Lung (tissue), 12 donors: ENCODE measurements around the gene CBL. TPM values are rescaled to one million over a fixed set of nuclear protein-coding genes. Genes with fewer than 3 reads are reported as not detected.
"Not testable (repeated sequence)": the region's sequence is repeated elsewhere in the genome, so short reads cannot be mapped to it uniquely, and the experiment has no call there.

Source experiments
- ATAC-seq: fragments of 200-7000 bp; cut with Tn5 transposase; one replicate; pipeline ENCODE4 v1.9.1; 2020; ENCODE audit warnings: moderate number of reproducible peaks; ENCODE audit not compliant: insufficient read depth, low FRiP score
- DNase-seq, 3 donors: peaks; one replicate each; pipeline ENCODE4 v3.0.0-alpha.2; 2013 to 2017
- H3K27ac ChIP-seq, 2 donors: one replicate each; pipeline ENCODE4 v1.5.1; 2013; ENCODE audit warnings: mild to moderate bottlenecking in 2 of 2, moderate library complexity in 2 of 2, control low read depth in 1 of 2, inconsistent platforms in 1 of 2, low read depth in 1 of 2, low read length in 1 of 2
- H3K27me3 ChIP-seq, 3 donors: one replicate each; pipeline ENCODE4 v1.5.1; 2013; ENCODE audit warnings: low read length in 2 of 3; ENCODE audit not compliant: control insufficient read depth in 3 of 3, insufficient read depth in 3 of 3
- H3K36me3 ChIP-seq, 4 donors: one replicate each; pipeline ENCODE4 v1.5.1; 2013; ENCODE audit warnings: low read length in 4 of 4, mild to moderate bottlenecking in 1 of 4, moderate library complexity in 1 of 4; ENCODE audit not compliant: control insufficient read depth in 4 of 4, insufficient read depth in 4 of 4
- H3K4me1 ChIP-seq, 5 donors: one replicate each; pipeline ENCODE4 v1.5.1; 2013; ENCODE audit warnings: low read length in 5 of 5, mild to moderate bottlenecking in 2 of 5, moderate library complexity in 1 of 5; ENCODE audit not compliant: control insufficient read depth in 5 of 5, insufficient read depth in 5 of 5
- H3K4me3 ChIP-seq: one replicate; pipeline ENCODE4 v1.5.1; 2013; ENCODE audit warnings: mild to moderate bottlenecking, control low read depth, moderate library complexity
- H3K9ac ChIP-seq, 2 donors: one replicate each; pipeline ENCODE4 v1.5.1; 2013; ENCODE audit warnings: low read length in 2 of 2, control low read depth in 1 of 2; ENCODE audit not compliant: insufficient read depth in 1 of 2
- H3K9me3 ChIP-seq, 4 donors: one replicate each; pipeline ENCODE4 v1.5.1; 2013; ENCODE audit warnings: low read length in 3 of 4, mild to moderate bottlenecking in 1 of 4, moderate library complexity in 1 of 4; ENCODE audit not compliant: control insufficient read depth in 4 of 4, insufficient read depth in 3 of 4
- WGBS, 2 donors: extraction: QIAGEN DNeasy Blood & Tissue Kit; methylation state at CpG; one replicate each; pipeline ENCODE4 v1.1.7; 2013; 5-methylcytosine and 5-hydroxymethylcytosine counted together
- polyA plus RNA-seq, 2 donors: library from polyadenylated mRNA; stranded (reverse); fragments of 200-250 nt; gene quantifications; one replicate each; pipeline ENCODE4 v1.2.1, GENCODE V29; 2013
- total RNA-seq, 2 donors: library from RNA; depleted of rRNA in 1 of 2; stranded (reverse); fragments of >200 nt in 1 of 2; gene quantifications; one replicate each; pipeline ENCODE4 v1.2.1, GENCODE V29; 2014 to 2021
- TF ChIP-seq, protein P1 (sequence below): IDR thresholded peaks from 2 replicates; pipeline ENCODE4 v1.5.1; 2012; ENCODE audit warnings: mild to moderate bottlenecking; ENCODE audit errors: control extremely low read depth, extremely low read depth
- donor health status: control.
- donor health status: control.
- donor health status: Bipolar disorder and iron deficiency.
- donor health status: healthy.
- donor health status: DM: yes; HTN: yes; CAD: no.

The CBL gene
- total and polyA plus RNA-seq, 4 donors = 8.7 to 25.1 (median 16.1) TPM

DNA sequence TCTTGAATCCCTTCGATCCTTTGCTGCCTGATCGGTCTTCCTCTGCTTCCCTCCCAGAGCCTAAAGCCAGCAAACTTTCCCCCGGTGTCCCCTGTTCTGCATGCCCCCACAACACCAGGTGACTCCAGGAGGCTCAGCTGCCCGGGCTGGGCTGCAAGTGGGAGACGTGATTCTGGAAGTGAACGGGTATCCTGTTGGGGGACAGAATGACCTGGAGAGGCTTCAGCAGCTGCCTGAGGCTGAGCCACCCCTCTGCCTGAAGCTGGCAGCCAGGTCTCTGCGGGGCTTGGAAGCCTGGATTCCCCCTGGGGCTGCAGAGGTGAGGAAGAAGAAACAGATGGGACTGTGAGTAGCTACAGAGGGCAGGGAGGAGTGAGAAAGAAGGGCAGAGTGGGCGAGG, 17.3 kb upstream of the CBL start:
- H3K9me3 ChIP-seq = no peaks in the 10 kb centered on the region
- TF ChIP-seq, protein P1, sequence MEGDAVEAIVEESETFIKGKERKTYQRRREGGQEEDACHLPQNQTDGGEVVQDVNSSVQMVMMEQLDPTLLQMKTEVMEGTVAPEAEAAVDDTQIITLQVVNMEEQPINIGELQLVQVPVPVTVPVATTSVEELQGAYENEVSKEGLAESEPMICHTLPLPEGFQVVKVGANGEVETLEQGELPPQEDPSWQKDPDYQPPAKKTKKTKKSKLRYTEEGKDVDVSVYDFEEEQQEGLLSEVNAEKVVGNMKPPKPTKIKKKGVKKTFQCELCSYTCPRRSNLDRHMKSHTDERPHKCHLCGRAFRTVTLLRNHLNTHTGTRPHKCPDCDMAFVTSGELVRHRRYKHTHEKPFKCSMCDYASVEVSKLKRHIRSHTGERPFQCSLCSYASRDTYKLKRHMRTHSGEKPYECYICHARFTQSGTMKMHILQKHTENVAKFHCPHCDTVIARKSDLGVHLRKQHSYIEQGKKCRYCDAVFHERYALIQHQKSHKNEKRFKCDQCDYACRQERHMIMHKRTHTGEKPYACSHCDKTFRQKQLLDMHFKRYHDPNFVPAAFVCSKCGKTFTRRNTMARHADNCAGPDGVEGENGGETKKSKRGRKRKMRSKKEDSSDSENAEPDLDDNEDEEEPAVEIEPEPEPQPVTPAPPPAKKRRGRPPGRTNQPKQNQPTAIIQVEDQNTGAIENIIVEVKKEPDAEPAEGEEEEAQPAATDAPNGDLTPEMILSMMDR = no peak
- WGBS, 2 donors = 84 to 88% methylated on average over 8 of the region's 8 CpGs
- H3K27me3 ChIP-seq = no peaks in the 10 kb centered on the region
- no peak overlapping the region for H3K4me3 ChIP-seq
- no peaks in the 10 kb centered on the region for H3K36me3 ChIP-seq
- H3K4me1 ChIP-seq = no peaks in the 10 kb centered on the region
- no peak overlapping the region for H3K9ac ChIP-seq
- no peak for DNase-seq
- no peak overlapping the region for H3K27ac ChIP-seq
- ATAC-seq = no peak

DNA sequence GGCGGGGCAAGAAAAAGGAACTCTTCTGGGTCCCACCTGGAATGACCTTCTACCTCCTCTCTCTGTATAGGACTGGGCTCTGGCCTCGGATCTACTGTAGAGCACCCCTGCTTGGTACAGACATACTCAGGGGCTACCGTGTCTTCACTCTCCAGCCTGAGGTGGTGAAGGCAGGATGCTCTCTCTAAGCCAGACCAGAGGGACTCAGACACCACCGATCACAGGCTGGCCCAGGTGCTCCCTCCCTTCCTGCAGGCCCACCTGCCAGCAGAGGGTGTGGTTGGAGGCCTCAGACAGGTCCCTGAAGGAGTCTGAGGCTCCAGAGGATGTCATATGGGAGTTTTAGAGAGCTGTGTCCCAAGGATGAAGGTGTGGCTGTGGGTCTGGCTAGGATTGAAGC, 16.7 kb upstream of the CBL start:
- no peaks in the 10 kb centered on the region for H3K9me3 ChIP-seq
- H3K36me3 ChIP-seq = no peaks in the 10 kb centered on the region
- no peak overlapping the region for H3K4me3 ChIP-seq
- H3K4me1 ChIP-seq = no peaks in the 10 kb centered on the region
- TF ChIP-seq, protein P1 = no peak
- WGBS, 2 donors = 86 to 89% methylated on average over 4 of the region's 4 CpGs
- DNase-seq (no peak), ATAC-seq (no peak)
- H3K27ac ChIP-seq = no peak overlapping the region
- H3K9ac ChIP-seq = no peak overlapping the region
- H3K27me3 ChIP-seq = no peaks in the 10 kb centered on the region

DNA sequence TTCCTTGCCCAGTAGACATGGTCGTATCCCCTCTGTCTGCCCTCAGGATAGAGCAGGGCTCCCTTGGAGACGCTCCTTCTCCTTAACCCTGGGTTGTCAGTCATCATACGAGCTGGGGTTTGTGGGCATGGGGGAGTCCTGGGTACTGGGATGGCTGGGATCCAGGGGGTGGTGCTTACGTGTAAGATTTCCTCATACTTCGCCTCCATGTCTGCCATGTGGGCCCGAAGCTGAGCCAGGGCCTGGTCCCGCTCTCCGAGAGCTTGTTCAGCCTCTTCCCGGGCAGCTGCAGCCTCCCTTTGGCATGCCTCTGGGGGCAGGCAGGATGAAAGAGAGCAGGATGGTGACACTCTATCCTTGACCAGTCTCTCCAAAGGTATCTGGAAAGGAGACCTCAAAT, 15.6 kb upstream of the CBL start:
- no peak for DNase-seq
- TF ChIP-seq, protein P1 = no peak

DNA sequence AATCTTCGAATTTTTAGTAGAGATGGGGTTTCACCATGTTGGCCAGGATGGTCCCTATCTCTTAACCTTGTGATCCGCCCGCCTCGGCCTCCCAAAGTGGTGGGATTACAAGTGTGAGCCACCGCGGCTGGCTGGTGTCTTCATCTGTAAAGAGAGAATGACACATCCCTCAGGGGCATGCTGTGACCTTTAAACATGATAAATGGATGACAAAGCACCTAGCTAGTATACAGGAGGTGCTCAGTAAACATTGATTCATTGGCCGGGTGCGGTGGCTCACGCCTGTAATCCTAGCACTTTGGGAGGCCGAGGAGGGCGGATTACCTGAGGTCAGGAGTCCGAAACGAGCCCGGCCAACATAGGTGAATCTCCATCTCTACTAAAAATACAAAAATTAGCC, 14.9 kb upstream of the CBL start:
- not testable (repeated sequence) for ATAC-seq

More for the DNA sequence above, 15.6 kb upstream of the CBL start:
- no peaks in the 10 kb centered on the region for H3K27me3 ChIP-seq
- ATAC-seq = no peak
- H3K9ac ChIP-seq = no peak overlapping the region
- no peak overlapping the region for H3K4me3 ChIP-seq
- no peak overlapping the region for H3K27ac ChIP-seq
- 78% methylated on average over 9 of the region's 9 CpGs for WGBS, 2 donors
- H3K9me3 ChIP-seq = no peaks in the 10 kb centered on the region
- H3K4me1 ChIP-seq = no peaks in the 10 kb centered on the region
- H3K36me3 ChIP-seq = no peaks in the 10 kb centered on the region

More for the DNA sequence above, 14.9 kb upstream of the CBL start:
- H3K27me3 ChIP-seq, DNase-seq, H3K27ac ChIP-seq, H3K9me3 ChIP-seq, H3K4me3 ChIP-seq, H3K4me1 ChIP-seq, H3K36me3 ChIP-seq, H3K9ac ChIP-seq: not testable (repeated sequence)
- WGBS, 2 donors = 90 to 95% methylated on average over 14 of the region's 14 CpGs
